CD8-positive, alpha-beta memory T cell (primary cell): ENCODE data around the gene MADD. TPM values are rescaled to one million over a fixed set of nuclear protein-coding genes. Genes with fewer than 3 reads are reported as not detected.

Experiments used
- CTCF ChIA-PET: fragments of 350-600 bp; sonication (Branson Sonifier 250); formaldehyde crosslinking; loops from one replicate; lab custom pipeline; 2021; ENCODE audit warnings: antibody characterized with exemption; lab: Charles Lee
- POLR2A ChIA-PET: fragments of 350-600 bp; sonication (Branson Sonifier 250); formaldehyde crosslinking; loops from one replicate; lab custom pipeline; 2021; ENCODE audit warnings: antibody characterized with exemption; lab: Charles Lee
- DNase-seq, 5 donors: peaks; one replicate each; pipeline versions ENCODE4 v3.0.0 to v3.0.0-alpha.2; 2020 to 2022; ENCODE audit warnings: mixed read lengths in 1 of 5
- H3K27ac ChIP-seq: one replicate; pipeline ENCODE4 v1.7.0; 2013; ENCODE audit warnings: low read depth, mild to moderate bottlenecking, low read length, moderate library complexity
- H3K27me3 ChIP-seq: 2 replicates; pipeline ENCODE4 v1.7.0; 2013; ENCODE audit warnings: low read length, mild to moderate bottlenecking; ENCODE audit not compliant: insufficient read depth, poor library complexity, severe bottlenecking
- H3K36me3 ChIP-seq: 2 replicates; pipeline ENCODE4 v1.7.0; 2013; ENCODE audit warnings: mild to moderate bottlenecking, low read length, moderate library complexity; ENCODE audit not compliant: insufficient read depth
- H3K4me1 ChIP-seq: 2 replicates; pipeline ENCODE4 v1.7.0; 2013; ENCODE audit warnings: mild to moderate bottlenecking, low read length, moderate library complexity; ENCODE audit not compliant: insufficient read depth
- H3K4me3 ChIP-seq: 2 replicates; pipeline ENCODE4 v1.7.0; 2013; ENCODE audit warnings: mild to moderate bottlenecking, low read length
- H3K9me3 ChIP-seq: 2 replicates; pipeline ENCODE4 v1.7.0; 2013; ENCODE audit warnings: mild to moderate bottlenecking, low read length
- H3K27ac Mint-ChIP-seq, 8 donors: one replicate each; pipeline ENCODE4 v1.8.0; 2020 to 2021; ENCODE audit warnings: mixed read lengths in 8 of 8, mild to moderate bottlenecking in 6 of 8, inconsistent platforms in 3 of 8, moderate library complexity in 3 of 8
- H3K27me3 Mint-ChIP-seq, 2 donors: one replicate each; pipeline ENCODE4 v1.8.0; 2020 to 2021; ENCODE audit warnings: mixed read lengths in 2 of 2, mild to moderate bottlenecking in 1 of 2, moderate library complexity in 1 of 2
- H3K36me3 Mint-ChIP-seq, 3 donors: one replicate each; pipeline ENCODE4 v1.8.0; 2020 to 2021; ENCODE audit warnings: mixed read lengths in 3 of 3, inconsistent platforms in 1 of 3, mild to moderate bottlenecking in 1 of 3
- H3K4me1 Mint-ChIP-seq, 3 donors: one replicate each; pipeline ENCODE4 v1.8.0; 2020 to 2021; ENCODE audit warnings: mixed read lengths in 3 of 3, inconsistent platforms in 1 of 3, mild to moderate bottlenecking in 1 of 3
- H3K4me3 Mint-ChIP-seq, 7 donors: one replicate each; pipeline ENCODE4 v1.8.0; 2020 to 2021; ENCODE audit warnings: mixed read lengths in 7 of 7, mild to moderate bottlenecking in 6 of 7, moderate library complexity in 4 of 7, inconsistent platforms in 2 of 7
- H3K9me3 Mint-ChIP-seq, 5 donors: one replicate each; pipeline ENCODE4 v1.8.0; 2020 to 2022; ENCODE audit warnings: mixed read lengths in 5 of 5, mild to moderate bottlenecking in 3 of 5, moderate library complexity in 2 of 5, inconsistent platforms in 1 of 5
- polyA plus RNA-seq: library from polyadenylated mRNA; unstranded; fragments of 300-500 nt; fragmentation: Illumina TruSeq; gene quantifications from one replicate; pipeline ENCODE4 v1.2.3, GENCODE V29; 2021
- total RNA-seq, 2 experiments: library from RNA; stranded (reverse); gene quantifications; one replicate each; pipeline ENCODE4 v1.2.3, GENCODE V29; 2021

The MADD gene
- total RNA-seq (10 to 100 TPM; 62.1 to 65.7 TPM), polyA plus RNA-seq (30.5 TPM)

DNA sequence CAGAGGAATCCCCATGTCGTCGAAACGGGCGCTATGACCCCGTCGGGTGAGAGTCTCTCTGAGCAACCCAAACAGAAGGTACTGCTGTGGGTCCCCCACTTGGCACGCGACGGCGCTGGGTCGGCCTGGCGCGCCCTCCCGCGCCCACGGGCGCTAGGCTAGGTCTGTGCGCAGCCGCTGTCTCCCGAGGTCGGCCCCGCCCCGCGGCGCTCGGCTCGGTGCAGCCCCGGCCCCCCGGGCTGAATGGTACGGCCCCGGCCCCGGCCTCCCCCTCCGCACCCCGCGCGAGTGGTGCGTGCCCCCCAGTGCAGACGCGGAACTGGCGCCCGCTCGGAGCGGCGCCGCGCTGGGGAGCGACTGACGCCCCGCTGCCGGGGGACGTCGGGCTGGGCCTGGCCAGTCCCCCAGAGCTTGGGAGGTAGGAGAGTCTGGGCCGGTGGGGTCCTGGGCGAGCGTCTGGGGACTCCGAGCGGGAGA lies at the start of gene MADD:
Gene MADD (plus strand): TSS at position 305 of the 477 bp plus-strand sequence.
- Mint-ChIP-seq H3K4me3 (peak within 1 kb of the TSS; percentile 78 to 95 (median 89)), H3K27me3 (no peaks in the 10 kb centered on the region), H3K4me1 (peaks cover 52 to 63% (median 58%) of the 10 kb centered on the region in 3 donors), H3K36me3 (peaks cover 0 to 26% (median 4%) of the 10 kb centered on the region in 3 donors), H3K9me3 (no peaks in the 10 kb centered on the region), H3K27ac (peak within 1 kb of the TSS; percentile 79 to 98 (median 93))
- peak within 1 kb of the TSS; percentile 66 for H3K4me3 ChIP-seq
- H3K27ac ChIP-seq = peak within 1 kb of the TSS; percentile 83
- DNase-seq = peak; percentile 87 to 94 (median 91)
- H3K27me3 ChIP-seq = no peaks in the 10 kb centered on the region
- ChIA-PET CTCF (interaction anchor here (0.6 to 2.4 kb wide), 2 partner anchors 10 to 92 kb away, joined by 3 to 8 read pairs; no protein-coding TSS in a partner anchor), POLR2A (interaction anchor here (1.4 to 1.5 kb wide), 2 partner anchors 21 to 92 kb away, joined by 7 to 8 read pairs; partner anchors contain the start of genes ACP2 and ARFGAP2)
- peaks cover 12% of the 10 kb centered on the region for H3K36me3 ChIP-seq
- H3K9me3 ChIP-seq = no peaks in the 10 kb centered on the region
- H3K4me1 ChIP-seq = peaks cover 34% of the 10 kb centered on the region

DNA sequence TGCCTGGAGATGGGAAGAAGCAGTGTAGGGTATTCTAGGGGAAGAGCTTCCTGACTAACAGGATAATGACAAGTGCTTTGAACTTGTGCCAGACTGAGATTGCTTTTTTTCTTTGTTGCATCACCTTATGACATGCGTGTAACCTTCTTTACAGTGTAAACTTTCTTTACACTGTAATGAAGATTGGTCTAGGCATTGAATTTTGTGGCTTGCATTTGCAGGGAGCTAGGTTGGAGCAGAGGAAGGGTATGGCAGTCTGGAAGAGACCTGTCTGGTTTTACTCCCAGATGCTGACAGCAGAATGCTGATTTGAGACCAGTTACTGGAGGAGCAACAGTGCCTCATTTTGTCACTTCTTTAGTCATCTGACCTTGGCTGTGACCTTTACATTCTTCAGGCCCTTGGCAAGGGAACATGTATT lies 49.5 kb upstream of the MADD start:
- Histone ChIP-seq H3K36me3 (peaks cover 12% of the 10 kb centered on the region), H3K4me3 (no peak overlapping the region), H3K9me3 (no peaks in the 10 kb centered on the region), H3K4me1 (peaks cover 23% of the 10 kb centered on the region), H3K27ac (no peak overlapping the region), H3K27me3 (no peaks in the 10 kb centered on the region)
- H3K9me3 Mint-ChIP-seq = no peaks in the 10 kb centered on the region
- H3K27ac Mint-ChIP-seq = peak overlapping the region in 5 of 8 donors; percentile 11 to 82 (median 25)
- no peak for DNase-seq
- POLR2A ChIA-PET = no interaction called here
- no peaks in the 10 kb centered on the region for H3K27me3 Mint-ChIP-seq
- H3K4me1 Mint-ChIP-seq = peaks cover 24 to 43% (median 32%) of the 10 kb centered on the region in 3 donors
- H3K36me3 Mint-ChIP-seq = peaks cover 5 to 64% (median 18%) of the 10 kb centered on the region in 3 donors
- CTCF ChIA-PET = interaction anchor here (1.9 to 3.4 kb wide), 2 partner anchors 14 to 28 kb away, joined by 5 to 9 read pairs; partner anchors contain the start of gene ACP2
- H3K4me3 Mint-ChIP-seq = no peak overlapping the region

GRCh38 chr11:47222696-47223095 lies 47.2 kb upstream of the MADD start:
- no peak for DNase-seq
- Histone ChIP-seq H3K4me1 (peaks cover 8% of the 10 kb centered on the region), H3K27ac (no peak overlapping the region), H3K27me3 (no peaks in the 10 kb centered on the region), H3K4me3 (no peak overlapping the region), H3K9me3 (no peaks in the 10 kb centered on the region), H3K36me3 (peaks cover 12% of the 10 kb centered on the region)
- H3K4me3 Mint-ChIP-seq = no peak overlapping the region
- no peaks in the 10 kb centered on the region for H3K27me3 Mint-ChIP-seq
- peak overlapping the region in 2 of 8 donors; percentile 17 to 38 for H3K27ac Mint-ChIP-seq
- ChIA-PET POLR2A (no interaction called here), CTCF (no interaction called here)
- peaks cover 9 to 27% (median 15%) of the 10 kb centered on the region in 3 donors for H3K4me1 Mint-ChIP-seq
- H3K9me3 Mint-ChIP-seq = no peaks in the 10 kb centered on the region
- H3K36me3 Mint-ChIP-seq = peaks cover 5 to 67% (median 26%) of the 10 kb centered on the region in 3 donors

GRCh38 chr11:47225552-47226400 lies 44.2 kb upstream of the MADD start:
- H3K4me3 Mint-ChIP-seq = no peak overlapping the region
- no peak overlapping the region for H3K4me3 ChIP-seq
- POLR2A ChIA-PET = no interaction called here
- H3K27ac Mint-ChIP-seq = peak overlapping the region in 2 of 8 donors; percentile 66 to 81
- no peaks in the 10 kb centered on the region for H3K27me3 ChIP-seq
- H3K9me3 ChIP-seq = no peaks in the 10 kb centered on the region
- CTCF ChIA-PET = interaction anchor here (0.7 kb wide), 1 partner anchor 1453 kb away, joined by 3 read pairs; no protein-coding TSS in a partner anchor
- no peaks in the 10 kb centered on the region for H3K4me1 ChIP-seq
- H3K36me3 ChIP-seq = peaks cover 5% of the 10 kb centered on the region
- H3K27me3 Mint-ChIP-seq = no peaks in the 10 kb centered on the region
- no peak for DNase-seq
- H3K9me3 Mint-ChIP-seq = no peaks in the 10 kb centered on the region
- H3K27ac ChIP-seq = no peak overlapping the region
- peaks cover 0 to 64% (median 24%) of the 10 kb centered on the region in 3 donors for H3K36me3 Mint-ChIP-seq
- peaks cover 0 to 12% (median 3%) of the 10 kb centered on the region in 3 donors for H3K4me1 Mint-ChIP-seq

- H3K4me3 Mint-ChIP-seq = no peak overlapping the region
- peak overlapping the region in 4 of 8 donors; percentile 8 to 95 (median 29) for H3K27ac Mint-ChIP-seq
- H3K9me3 ChIP-seq = no peaks in the 10 kb centered on the region
- peaks cover 4 to 10% (median 5%) of the 10 kb centered on the region in 3 donors for H3K4me1 Mint-ChIP-seq
- no peaks in the 10 kb centered on the region for H3K36me3 ChIP-seq
- no peaks in the 10 kb centered on the region for H3K27me3 ChIP-seq
- H3K4me3 ChIP-seq = no peak overlapping the region
- no peaks in the 10 kb centered on the region for H3K9me3 Mint-ChIP-seq
- no peak overlapping the region for H3K27ac ChIP-seq
- no peaks in the 10 kb centered on the region for H3K27me3 Mint-ChIP-seq
- no peak for DNase-seq
- ChIA-PET POLR2A (no interaction called here), CTCF (interaction anchor here (0.7 kb wide), 1 partner anchor 15 kb away, joined by 3 read pairs; no protein-coding TSS in a partner anchor)
- H3K36me3 Mint-ChIP-seq = peaks cover 0 to 63% (median 21%) of the 10 kb centered on the region in 3 donors
- H3K4me1 ChIP-seq = peaks cover 4% of the 10 kb centered on the region
Measured at GRCh38 chr11:47229161-47229560, 40.8 kb upstream of the MADD start.

DNA sequence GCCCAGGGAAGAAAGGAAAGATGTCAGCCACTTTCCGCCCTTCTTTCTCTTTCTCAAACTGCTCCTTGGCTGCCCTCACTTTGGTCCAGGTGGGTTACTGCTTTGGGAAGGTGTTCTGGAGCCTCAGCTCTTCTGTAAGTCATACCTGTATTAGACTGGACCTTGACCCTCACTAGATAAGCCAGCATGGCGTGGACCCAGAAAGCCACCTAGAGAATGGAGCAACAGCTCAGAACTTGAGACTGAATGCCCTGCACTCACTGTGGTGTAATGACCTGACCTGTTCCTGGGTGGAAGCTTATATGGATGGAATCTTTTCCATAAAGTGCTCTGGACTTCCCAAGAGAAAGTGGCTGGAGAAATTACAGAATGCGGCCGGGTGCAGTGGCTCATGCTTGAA lies 36.9 kb upstream of the MADD start:
- H3K9me3 ChIP-seq = no peaks in the 10 kb centered on the region
- DNase-seq = no peak
- H3K9me3 Mint-ChIP-seq = no peaks in the 10 kb centered on the region
- H3K4me3 ChIP-seq = no peak overlapping the region
- peaks cover 0 to 63% (median 15%) of the 10 kb centered on the region in 3 donors for H3K36me3 Mint-ChIP-seq
- no peaks in the 10 kb centered on the region for H3K27me3 Mint-ChIP-seq
- H3K36me3 ChIP-seq = no peaks in the 10 kb centered on the region
- no peak overlapping the region for H3K27ac ChIP-seq
- ChIA-PET POLR2A (interaction anchor here (1.3 kb wide), 1 partner anchor 15 kb away, joined by 3 read pairs; the partner anchor contains the start of gene ACP2), CTCF (interaction anchor here (0.8 to 2.5 kb wide), 5 partner anchors 9 to 179 kb away, joined by 3 to 9 read pairs (median 5); partner anchors contain the start of gene DDB2)
- peak overlapping the region in 5 of 8 donors; percentile 23 to 65 (median 42) for H3K27ac Mint-ChIP-seq
- no peak overlapping the region for H3K4me3 Mint-ChIP-seq
- H3K4me1 Mint-ChIP-seq = peaks cover 14 to 25% (median 24%) of the 10 kb centered on the region in 3 donors
- H3K27me3 ChIP-seq = no peaks in the 10 kb centered on the region
- peaks cover 17% of the 10 kb centered on the region for H3K4me1 ChIP-seq

DNA sequence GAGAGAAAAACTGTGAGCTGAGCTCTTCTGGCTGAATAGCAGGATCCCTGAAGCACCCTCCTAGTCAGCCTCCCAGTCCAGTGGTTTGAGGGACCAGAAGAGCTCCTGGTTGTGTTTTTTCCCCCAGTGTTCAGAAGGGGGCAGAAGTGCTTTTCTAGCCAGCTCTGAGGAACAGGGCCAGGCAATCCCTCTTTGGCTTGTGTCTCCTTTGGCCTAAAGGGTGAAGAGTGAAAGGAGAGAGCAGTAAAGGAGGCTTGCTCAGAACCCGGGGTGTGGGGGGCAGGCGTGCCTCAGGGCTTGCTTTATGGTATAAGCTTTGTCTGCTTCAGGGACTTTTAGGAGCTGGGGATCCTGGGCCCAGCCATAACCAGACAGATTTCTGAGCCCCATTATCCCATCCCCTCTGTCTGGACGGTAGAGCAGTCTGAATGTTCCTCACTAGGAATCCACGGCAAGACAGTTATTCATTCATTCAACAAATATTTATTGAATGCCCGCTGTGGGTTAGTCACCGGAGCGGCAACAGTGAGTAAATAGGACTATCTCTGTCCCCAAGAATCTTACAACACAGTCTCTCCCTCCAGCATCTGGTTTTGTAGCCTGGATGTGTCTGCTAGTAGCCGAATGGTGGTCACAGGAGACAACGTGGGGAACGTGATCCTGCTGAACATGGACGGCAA lies 35.8 kb upstream of the MADD start:
- ChIA-PET POLR2A (interaction anchor here (0.5 to 2.0 kb wide), 3 partner anchors 14 to 300 kb away, joined by 3 to 15 read pairs (median 3); partner anchors contain the start of genes ACP2 and DDB2), CTCF (interaction anchor here (0.7 to 2.5 kb wide), 6 partner anchors 8 to 178 kb away, joined by 3 to 9 read pairs (median 4); no protein-coding TSS in a partner anchor)
- H3K9me3 Mint-ChIP-seq = no peaks in the 10 kb centered on the region
- peak overlapping the region; percentile 28 for H3K4me3 ChIP-seq
- H3K27me3 ChIP-seq = no peaks in the 10 kb centered on the region
- H3K27ac Mint-ChIP-seq = peak overlapping the region; percentile 75 to 95 (median 91)
- no peak overlapping the region for H3K27ac ChIP-seq
- peak in 1 of 5 donors; percentile 37 for DNase-seq
- peak overlapping the region; percentile 24 to 83 (median 53) for H3K4me3 Mint-ChIP-seq
- peaks cover 2% of the 10 kb centered on the region for H3K36me3 ChIP-seq
- peaks cover 0 to 64% (median 11%) of the 10 kb centered on the region in 3 donors for H3K36me3 Mint-ChIP-seq
- H3K9me3 ChIP-seq = no peaks in the 10 kb centered on the region
- no peaks in the 10 kb centered on the region for H3K27me3 Mint-ChIP-seq
- H3K4me1 Mint-ChIP-seq = peaks cover 14 to 25% (median 24%) of the 10 kb centered on the region in 3 donors
- H3K4me1 ChIP-seq = peaks cover 17% of the 10 kb centered on the region
